Cardiac fibroblast (primary cell): ENCODE data around the gene GAGE12E.
"Not testable (repeated sequence)": the region's sequence is repeated elsewhere in the genome, so short reads cannot be mapped to it uniquely, and the experiment has no call there.

ENCODE experiments used
- DNase-seq, 2 donors: peaks; one replicate each; pipeline versions ENCODE4 v3.0.0 to v3.0.0-alpha.2; 2010; ENCODE audit warnings: low read depth in 2 of 2
- H3K4me3 ChIP-seq, 2 donors: replicated peaks in 1 of 2; 1 replicate in 1 of 2; 2 replicates in 1 of 2; pipeline ENCODE4 v1.5.1; 2011; ENCODE audit warnings: low read depth in 2 of 2, low read length in 2 of 2, mild to moderate bottlenecking in 2 of 2, moderate library complexity in 1 of 2

GAGE12E gene, protein sequence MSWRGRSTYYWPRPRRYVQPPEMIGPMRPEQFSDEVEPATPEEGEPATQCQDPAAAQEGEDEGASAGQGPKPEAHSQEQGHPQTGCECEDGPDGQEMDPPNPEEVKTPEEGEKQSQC

DNA sequence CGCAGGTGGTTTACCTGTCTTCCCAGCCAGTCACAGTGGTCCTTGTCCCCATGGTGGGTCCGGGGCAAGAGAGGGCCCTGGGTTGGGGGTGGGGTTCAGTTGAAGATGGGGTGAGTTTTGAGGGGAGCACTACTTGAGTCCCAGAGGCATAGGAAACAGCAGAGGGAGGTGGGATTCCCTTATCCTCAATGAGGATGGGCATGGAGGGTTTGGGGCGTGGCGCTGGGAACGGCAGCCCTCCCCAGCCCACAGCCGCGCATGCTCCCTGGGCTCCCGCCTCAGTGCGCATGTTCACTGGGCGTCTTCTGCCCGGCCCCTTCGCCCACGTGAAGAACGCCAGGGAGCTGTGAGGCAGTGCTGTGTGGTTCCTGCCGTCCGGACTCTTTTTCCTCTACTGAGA, at the start of gene GAGE12E:
TSS of gene GAGE12E (plus strand) at position 301 of the 400 bp plus-strand sequence. CDS start 1,155 bp downstream, outside the sequence.
- not testable (repeated sequence) for H3K4me3 ChIP-seq, DNase-seq

DNA sequence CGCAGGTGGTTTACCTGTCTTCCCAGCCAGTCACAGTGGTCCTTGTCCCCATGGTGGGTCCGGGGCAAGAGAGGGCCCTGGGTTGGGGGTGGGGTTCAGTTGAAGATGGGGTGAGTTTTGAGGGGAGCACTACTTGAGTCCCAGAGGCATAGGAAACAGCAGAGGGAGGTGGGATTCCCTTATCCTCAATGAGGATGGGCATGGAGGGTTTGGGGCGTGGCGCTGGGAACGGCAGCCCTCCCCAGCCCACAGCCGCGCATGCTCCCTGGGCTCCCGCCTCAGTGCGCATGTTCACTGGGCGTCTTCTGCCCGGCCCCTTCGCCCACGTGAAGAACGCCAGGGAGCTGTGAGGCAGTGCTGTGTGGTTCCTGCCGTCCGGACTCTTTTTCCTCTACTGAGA, 19.2 kb upstream of the GAGE12E start, which contains the start of gene GAGE12C:
TSS of gene GAGE12C (plus strand) at position 301 of the 400 bp plus-strand sequence. CDS start 1,155 bp downstream, outside the sequence.
- DNase-seq, H3K4me3 ChIP-seq: not testable (repeated sequence)

DNA sequence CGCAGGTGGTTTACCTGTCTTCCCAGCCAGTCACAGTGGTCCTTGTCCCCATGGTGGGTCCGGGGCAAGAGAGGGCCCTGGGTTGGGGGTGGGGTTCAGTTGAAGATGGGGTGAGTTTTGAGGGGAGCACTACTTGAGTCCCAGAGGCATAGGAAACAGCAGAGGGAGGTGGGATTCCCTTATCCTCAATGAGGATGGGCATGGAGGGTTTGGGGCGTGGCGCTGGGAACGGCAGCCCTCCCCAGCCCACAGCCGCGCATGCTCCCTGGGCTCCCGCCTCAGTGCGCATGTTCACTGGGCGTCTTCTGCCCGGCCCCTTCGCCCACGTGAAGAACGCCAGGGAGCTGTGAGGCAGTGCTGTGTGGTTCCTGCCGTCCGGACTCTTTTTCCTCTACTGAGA, 9.7 kb upstream of the GAGE12E start, which contains the start of gene GAGE12D:
TSS of gene GAGE12D (plus strand) at position 301 of the 400 bp plus-strand sequence. CDS start 1,155 bp downstream, outside the sequence.
- DNase-seq = not testable (repeated sequence)

DNA sequence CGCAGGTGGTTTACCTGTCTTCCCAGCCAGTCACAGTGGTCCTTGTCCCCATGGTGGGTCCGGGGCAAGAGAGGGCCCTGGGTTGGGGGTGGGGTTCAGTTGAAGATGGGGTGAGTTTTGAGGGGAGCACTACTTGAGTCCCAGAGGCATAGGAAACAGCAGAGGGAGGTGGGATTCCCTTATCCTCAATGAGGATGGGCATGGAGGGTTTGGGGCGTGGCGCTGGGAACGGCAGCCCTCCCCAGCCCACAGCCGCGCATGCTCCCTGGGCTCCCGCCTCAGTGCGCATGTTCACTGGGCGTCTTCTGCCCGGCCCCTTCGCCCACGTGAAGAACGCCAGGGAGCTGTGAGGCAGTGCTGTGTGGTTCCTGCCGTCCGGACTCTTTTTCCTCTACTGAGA, 9.5 kb downstream of the GAGE12E start, which contains the start of gene GAGE12F:
TSS of gene GAGE12F (plus strand) at position 301 of the 400 bp plus-strand sequence. CDS start 1,155 bp downstream, outside the sequence.
- not testable (repeated sequence) for H3K4me3 ChIP-seq, DNase-seq

More for the DNA sequence above, 9.7 kb upstream of the GAGE12E start, which contains the start of gene GAGE12D:
- not testable (repeated sequence) for H3K4me3 ChIP-seq

DNA sequence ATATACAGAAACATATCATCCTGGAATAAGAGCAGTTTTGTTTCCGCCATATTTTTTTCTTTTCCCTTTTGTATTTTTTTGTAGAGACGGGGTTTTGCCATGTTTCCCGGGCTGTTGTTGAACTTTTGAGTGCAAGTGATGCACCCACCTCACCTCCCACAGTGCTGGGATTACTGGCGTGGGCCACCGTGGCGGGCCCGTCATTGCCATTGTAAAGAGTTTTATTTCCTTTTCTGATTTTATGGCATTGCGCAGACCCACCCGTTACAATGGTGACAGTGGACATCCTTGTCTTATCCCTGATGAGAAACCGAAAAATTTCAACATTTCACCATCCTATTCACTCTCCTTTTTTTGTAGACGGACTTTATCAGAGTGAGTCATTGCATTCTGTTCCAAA, 17.6 kb downstream of the GAGE12E start:
- H3K4me3 ChIP-seq, DNase-seq: not testable (repeated sequence)

DNA sequence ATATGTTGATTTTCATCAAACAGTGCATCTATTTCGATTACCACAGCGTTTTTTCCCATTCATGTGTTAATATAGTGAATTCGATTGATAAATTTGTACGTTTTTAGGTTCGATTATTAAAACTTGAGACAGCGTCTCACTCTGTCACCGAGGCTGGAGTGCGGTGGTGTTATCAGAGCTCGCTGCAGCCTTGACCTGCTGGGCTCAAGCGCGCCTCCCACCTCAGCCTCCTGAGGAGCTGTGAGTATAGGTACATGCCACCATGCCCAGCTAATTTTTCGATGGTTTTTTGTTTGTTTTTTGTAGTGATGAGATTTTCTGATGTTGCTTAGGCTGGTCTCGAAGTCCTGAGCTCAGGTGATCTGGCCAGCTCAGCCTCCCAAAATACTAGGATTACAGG, 18.1 kb downstream of the GAGE12E start:
- H3K4me3 ChIP-seq, DNase-seq: not testable (repeated sequence)

DNA sequence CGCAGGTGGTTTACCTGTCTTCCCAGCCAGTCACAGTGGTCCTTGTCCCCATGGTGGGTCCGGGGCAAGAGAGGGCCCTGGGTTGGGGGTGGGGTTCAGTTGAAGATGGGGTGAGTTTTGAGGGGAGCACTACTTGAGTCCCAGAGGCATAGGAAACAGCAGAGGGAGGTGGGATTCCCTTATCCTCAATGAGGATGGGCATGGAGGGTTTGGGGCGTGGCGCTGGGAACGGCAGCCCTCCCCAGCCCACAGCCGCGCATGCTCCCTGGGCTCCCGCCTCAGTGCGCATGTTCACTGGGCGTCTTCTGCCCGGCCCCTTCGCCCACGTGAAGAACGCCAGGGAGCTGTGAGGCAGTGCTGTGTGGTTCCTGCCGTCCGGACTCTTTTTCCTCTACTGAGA, 19.0 kb downstream of the GAGE12E start, which contains the start of gene GAGE12G:
TSS of gene GAGE12G (plus strand) at position 301 of the 400 bp plus-strand sequence. CDS start 1,155 bp downstream, outside the sequence.
- H3K4me3 ChIP-seq = not testable (repeated sequence)

DNA sequence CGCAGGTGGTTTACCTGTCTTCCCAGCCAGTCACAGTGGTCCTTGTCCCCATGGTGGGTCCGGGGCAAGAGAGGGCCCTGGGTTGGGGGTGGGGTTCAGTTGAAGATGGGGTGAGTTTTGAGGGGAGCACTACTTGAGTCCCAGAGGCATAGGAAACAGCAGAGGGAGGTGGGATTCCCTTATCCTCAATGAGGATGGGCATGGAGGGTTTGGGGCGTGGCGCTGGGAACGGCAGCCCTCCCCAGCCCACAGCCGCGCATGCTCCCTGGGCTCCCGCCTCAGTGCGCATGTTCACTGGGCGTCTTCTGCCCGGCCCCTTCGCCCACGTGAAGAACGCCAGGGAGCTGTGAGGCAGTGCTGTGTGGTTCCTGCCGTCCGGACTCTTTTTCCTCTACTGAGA, 28.6 kb downstream of the GAGE12E start, which contains the start of gene GAGE12H:
TSS of gene GAGE12H (plus strand) at position 301 of the 400 bp plus-strand sequence. CDS start 1,155 bp downstream, outside the sequence.
- not testable (repeated sequence) for DNase-seq, H3K4me3 ChIP-seq

More for the DNA sequence above, 19.0 kb downstream of the GAGE12E start, which contains the start of gene GAGE12G:
- DNase-seq = not testable (repeated sequence)

DNA sequence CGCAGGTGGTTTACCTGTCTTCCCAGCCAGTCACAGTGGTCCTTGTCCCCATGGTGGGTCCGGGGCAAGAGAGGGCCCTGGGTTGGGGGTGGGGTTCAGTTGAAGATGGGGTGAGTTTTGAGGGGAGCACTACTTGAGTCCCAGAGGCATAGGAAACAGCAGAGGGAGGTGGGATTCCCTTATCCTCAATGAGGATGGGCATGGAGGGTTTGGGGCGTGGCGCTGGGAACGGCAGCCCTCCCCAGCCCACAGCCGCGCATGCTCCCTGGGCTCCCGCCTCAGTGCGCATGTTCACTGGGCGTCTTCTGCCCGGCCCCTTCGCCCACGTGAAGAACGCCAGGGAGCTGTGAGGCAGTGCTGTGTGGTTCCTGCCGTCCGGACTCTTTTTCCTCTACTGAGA, 38.1 kb downstream of the GAGE12E start, which contains the start of gene GAGE2A:
TSS of gene GAGE2A (plus strand) at position 301 of the 400 bp plus-strand sequence. CDS start 1,155 bp downstream, outside the sequence.
- not testable (repeated sequence) for H3K4me3 ChIP-seq, DNase-seq

DNA sequence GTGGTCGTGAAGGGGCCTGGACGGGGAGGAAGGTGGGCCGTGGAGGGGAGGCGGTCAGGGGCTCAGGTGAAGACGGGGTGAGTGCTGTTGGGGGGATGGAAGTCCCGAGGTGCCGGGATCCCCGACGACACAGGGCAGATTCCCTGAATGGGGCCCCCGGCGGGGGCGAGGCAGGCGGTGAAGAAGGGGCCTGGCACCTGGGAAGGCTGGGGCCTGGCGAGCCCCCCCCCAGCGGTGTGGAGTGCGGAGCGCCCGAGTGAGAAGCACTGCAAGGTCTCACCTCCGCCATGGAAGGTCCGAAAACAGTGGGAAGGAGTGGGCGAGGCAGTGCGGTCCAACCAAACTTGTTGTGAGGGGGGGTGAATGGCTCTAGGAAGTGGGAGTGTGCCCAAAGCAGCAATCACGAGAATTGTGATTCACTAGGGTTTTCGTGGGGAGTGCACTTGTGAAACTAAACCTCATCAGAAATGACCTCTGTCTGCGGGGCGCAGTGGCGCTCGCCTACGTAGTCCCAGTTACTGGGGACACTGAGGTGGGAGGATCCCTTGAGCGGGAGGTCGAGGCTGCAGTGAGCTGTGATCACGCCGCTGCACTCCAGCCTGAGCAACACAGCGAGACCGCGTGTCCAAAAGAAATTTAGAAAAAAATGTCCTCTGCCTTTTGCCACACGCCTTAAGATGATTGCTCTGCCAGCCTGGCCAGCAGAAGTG, 38.8 kb downstream of the GAGE12E start:
- not testable (repeated sequence) for DNase-seq

DNA sequence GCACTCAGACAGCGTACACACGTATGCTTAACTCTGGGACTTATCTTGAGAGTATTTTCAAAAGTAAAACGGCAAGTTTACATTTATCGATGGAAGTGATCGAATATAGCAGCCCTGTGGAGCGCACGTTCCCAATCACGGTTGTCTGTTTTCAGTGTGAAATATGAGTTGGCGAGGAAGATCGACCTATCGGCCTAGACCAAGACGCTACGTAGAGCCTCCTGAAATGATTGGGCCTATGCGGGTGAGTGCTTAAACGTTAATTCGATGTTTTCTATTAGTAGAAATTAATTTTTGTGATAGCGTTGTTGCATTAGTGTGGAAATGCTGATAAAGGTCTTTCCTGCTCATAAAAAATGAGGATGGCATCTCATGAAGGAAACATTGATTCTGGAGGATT, 39.4 kb downstream of the GAGE12E start:
- H3K4me3 ChIP-seq, DNase-seq: not testable (repeated sequence)

More for the DNA sequence above, 38.8 kb downstream of the GAGE12E start:
- H3K4me3 ChIP-seq = not testable (repeated sequence)

DNA sequence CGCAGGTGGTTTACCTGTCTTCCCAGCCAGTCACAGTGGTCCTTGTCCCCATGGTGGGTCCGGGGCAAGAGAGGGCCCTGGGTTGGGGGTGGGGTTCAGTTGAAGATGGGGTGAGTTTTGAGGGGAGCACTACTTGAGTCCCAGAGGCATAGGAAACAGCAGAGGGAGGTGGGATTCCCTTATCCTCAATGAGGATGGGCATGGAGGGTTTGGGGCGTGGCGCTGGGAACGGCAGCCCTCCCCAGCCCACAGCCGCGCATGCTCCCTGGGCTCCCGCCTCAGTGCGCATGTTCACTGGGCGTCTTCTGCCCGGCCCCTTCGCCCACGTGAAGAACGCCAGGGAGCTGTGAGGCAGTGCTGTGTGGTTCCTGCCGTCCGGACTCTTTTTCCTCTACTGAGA, 47.6 kb downstream of the GAGE12E start, which contains the start of gene GAGE1:
TSS of gene GAGE1 (plus strand) at position 301 of the 400 bp plus-strand sequence. CDS start 1,155 bp downstream, outside the sequence.
- DNase-seq, H3K4me3 ChIP-seq: not testable (repeated sequence)
